ENCODE data around the gene TPSD1.

GRCh38 chr16:1210461-1210860 is 45.4 kb upstream of the TPSD1 start:
- TF ChIP-seq CTCF (IDR thresholded peaks at IDR 0.05): no peak
- TF ChIP-seq EZH2 (IDR thresholded peaks at IDR 0.05; ENCODE audit: borderline replicate concordance, insufficient read depth, low read depth, low read length, poor library complexity, severe bottlenecking): no peak
